GM23248 (cell line): ENCODE results near the gene SARDH.

ENCODE experiments used
- EZH2 ChIP-seq: fragments of 200-600 bp; sonication (generic); IDR thresholded peaks from 2 replicates; pipeline ENCODE4 v1.6.1; 2018; ENCODE audit warnings: antibody characterized with exemption, mild to moderate bottlenecking; ENCODE audit not compliant: insufficient read depth, poor library complexity, severe bottlenecking
- EZH2phosphoT487 ChIP-seq: fragments of 200-600 bp; sonication (generic); IDR thresholded peaks from 2 replicates; pipeline ENCODE4 v1.6.1; 2018; ENCODE audit warnings: antibody characterized with exemption, moderate library complexity, mild to moderate bottlenecking, low read depth; ENCODE audit not compliant: insufficient read depth

GRCh38 chr9:133768859-133769510 is 30.8 kb upstream of the SARDH start:
- no peak for TF ChIP-seq EZH2phosphoT487
- no peak for TF ChIP-seq EZH2
